ENCODE measurements around the gene ACTBL2.

The ACTBL2 gene

DNA sequence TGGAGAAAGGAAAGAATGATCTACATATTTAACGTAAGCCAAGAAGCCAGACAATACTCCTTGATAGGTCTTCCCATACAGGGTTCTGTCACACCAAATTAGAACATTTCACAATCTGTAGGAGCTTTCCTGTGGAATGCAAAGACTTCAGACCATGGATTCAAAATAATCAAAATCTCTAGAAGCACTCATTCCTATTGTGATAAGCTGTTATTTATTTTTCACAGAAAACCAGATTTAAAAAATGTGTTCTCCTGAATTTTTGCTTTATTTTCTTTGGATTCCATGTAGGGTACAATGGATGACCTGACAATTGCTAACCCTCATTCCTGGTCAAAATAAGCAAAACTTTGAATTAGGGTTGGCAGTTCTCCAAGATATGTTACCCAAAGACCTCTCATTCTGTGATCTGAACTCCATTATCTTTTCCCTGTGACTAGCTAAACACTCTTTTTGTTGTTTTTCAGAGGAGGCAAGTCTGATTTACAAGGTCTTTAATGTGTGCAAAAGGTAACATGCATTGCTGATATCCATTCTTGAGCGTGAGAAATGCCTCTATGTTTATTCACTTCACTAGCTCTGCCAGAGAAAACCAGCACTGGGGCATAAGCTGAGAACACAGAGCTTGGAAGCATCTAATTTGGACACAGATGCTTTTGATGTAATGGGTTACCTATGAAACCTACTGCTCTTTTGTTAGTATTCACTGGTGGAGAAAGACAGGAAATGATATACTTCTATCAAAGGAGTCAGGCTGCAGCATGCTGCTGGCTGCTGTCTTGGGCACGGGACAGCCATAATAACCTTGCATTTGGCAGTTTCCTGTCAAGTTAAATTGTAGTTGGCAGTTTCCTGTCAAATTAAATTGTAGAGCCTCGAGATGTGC lies 31.4 kb downstream of the ACTBL2 start:
- DNase-seq (ENCODE audit: low read depth in 1 of 2, low spot score in 1 of 2) = no peak
- Histone ChIP-seq H3K27me3 (ENCODE audit: insufficient read depth, poor library complexity, severe bottlenecking) (no peaks in the 10 kb centered on the region), H3K27ac (replicated peaks) (no peak overlapping the region), H3K4me3 (replicated peaks; ENCODE audit: insufficient read depth, low read length) (no peak overlapping the region)
- no peak for TF ChIP-seq POLR2AphosphoS5 (IDR thresholded peaks at IDR 0.05; ENCODE audit: low read depth)
- no peak for TF ChIP-seq SPI1 (IDR thresholded peaks at IDR 0.05; ENCODE audit: borderline replicate concordance, low read depth)
- no peak for TF ChIP-seq GABPA (IDR thresholded peaks at IDR 0.05; ENCODE audit: low read depth)
- TF ChIP-seq, protein P1, sequence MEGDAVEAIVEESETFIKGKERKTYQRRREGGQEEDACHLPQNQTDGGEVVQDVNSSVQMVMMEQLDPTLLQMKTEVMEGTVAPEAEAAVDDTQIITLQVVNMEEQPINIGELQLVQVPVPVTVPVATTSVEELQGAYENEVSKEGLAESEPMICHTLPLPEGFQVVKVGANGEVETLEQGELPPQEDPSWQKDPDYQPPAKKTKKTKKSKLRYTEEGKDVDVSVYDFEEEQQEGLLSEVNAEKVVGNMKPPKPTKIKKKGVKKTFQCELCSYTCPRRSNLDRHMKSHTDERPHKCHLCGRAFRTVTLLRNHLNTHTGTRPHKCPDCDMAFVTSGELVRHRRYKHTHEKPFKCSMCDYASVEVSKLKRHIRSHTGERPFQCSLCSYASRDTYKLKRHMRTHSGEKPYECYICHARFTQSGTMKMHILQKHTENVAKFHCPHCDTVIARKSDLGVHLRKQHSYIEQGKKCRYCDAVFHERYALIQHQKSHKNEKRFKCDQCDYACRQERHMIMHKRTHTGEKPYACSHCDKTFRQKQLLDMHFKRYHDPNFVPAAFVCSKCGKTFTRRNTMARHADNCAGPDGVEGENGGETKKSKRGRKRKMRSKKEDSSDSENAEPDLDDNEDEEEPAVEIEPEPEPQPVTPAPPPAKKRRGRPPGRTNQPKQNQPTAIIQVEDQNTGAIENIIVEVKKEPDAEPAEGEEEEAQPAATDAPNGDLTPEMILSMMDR (IDR thresholded peaks at IDR 0.05; ENCODE audit: insufficient read depth, low read length) = no peak
- TF ChIP-seq, protein P2, sequence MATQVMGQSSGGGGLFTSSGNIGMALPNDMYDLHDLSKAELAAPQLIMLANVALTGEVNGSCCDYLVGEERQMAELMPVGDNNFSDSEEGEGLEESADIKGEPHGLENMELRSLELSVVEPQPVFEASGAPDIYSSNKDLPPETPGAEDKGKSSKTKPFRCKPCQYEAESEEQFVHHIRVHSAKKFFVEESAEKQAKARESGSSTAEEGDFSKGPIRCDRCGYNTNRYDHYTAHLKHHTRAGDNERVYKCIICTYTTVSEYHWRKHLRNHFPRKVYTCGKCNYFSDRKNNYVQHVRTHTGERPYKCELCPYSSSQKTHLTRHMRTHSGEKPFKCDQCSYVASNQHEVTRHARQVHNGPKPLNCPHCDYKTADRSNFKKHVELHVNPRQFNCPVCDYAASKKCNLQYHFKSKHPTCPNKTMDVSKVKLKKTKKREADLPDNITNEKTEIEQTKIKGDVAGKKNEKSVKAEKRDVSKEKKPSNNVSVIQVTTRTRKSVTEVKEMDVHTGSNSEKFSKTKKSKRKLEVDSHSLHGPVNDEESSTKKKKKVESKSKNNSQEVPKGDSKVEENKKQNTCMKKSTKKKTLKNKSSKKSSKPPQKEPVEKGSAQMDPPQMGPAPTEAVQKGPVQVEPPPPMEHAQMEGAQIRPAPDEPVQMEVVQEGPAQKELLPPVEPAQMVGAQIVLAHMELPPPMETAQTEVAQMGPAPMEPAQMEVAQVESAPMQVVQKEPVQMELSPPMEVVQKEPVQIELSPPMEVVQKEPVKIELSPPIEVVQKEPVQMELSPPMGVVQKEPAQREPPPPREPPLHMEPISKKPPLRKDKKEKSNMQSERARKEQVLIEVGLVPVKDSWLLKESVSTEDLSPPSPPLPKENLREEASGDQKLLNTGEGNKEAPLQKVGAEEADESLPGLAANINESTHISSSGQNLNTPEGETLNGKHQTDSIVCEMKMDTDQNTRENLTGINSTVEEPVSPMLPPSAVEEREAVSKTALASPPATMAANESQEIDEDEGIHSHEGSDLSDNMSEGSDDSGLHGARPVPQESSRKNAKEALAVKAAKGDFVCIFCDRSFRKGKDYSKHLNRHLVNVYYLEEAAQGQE (IDR thresholded peaks at IDR 0.05; ENCODE audit: insufficient replicate concordance, low read depth) = no peak

DNA sequence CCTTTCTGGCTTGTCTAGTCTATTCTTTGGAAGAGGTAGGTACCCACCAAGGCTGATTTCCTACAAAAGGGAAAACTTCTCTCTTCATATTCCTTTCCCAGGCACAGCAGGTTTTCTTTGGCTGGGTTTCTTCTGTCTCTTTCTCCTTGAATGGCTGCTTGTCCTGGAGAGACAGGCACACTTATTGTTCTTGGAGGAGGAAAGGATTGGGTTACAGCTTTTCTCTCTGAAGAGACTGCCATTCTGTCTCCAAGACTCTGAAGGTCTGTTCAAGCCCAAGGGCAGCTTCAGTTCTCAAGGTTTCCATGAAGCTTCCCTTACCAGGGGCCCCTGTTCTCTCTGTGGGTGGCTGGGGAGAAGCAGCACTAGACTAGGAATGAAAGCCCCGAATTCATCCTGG lies 33.9 kb downstream of the ACTBL2 start:
- no peak for DNase-seq (ENCODE audit: low read depth in 1 of 2, low spot score in 1 of 2)
- Histone ChIP-seq H3K27me3 (ENCODE audit: insufficient read depth, poor library complexity, severe bottlenecking) (no peaks in the 10 kb centered on the region), H3K4me3 (replicated peaks; ENCODE audit: insufficient read depth, low read length) (no peak overlapping the region), H3K27ac (replicated peaks) (no peak overlapping the region)
- TF ChIP-seq GABPA (IDR thresholded peaks at IDR 0.05; ENCODE audit: low read depth) = no peak
- TF ChIP-seq, protein P2 (IDR thresholded peaks at IDR 0.05; ENCODE audit: insufficient replicate concordance, low read depth) = no peak
- no peak for TF ChIP-seq POLR2AphosphoS5 (IDR thresholded peaks at IDR 0.05; ENCODE audit: low read depth)
- TF ChIP-seq, protein P1 (IDR thresholded peaks at IDR 0.05; ENCODE audit: insufficient read depth, low read length) = no peak
- no peak for TF ChIP-seq SPI1 (IDR thresholded peaks at IDR 0.05; ENCODE audit: borderline replicate concordance, low read depth)

DNA sequence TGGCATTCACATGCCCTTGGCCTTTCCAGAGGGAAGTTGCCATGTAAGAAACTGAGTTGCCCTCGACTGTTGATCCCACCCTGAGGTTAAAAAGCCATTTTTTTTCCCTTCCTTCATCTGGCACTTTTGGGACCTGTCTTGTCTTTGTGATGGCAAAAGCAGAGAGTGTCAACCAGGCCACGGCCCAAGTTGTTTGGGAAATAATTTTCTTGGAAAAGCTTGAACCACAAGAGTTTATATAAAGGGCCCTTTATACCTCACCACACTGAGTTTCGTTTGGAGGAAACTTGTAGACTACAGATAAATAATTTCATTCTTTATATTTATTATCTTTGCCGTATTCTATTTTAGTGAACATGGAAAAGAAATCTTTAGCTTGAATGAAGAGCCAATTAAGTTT lies 34.3 kb downstream of the ACTBL2 start:
- H3K27me3 ChIP-seq (ENCODE audit: insufficient read depth, poor library complexity, severe bottlenecking) = no peaks in the 10 kb centered on the region
- no peak for TF ChIP-seq SPI1 (IDR thresholded peaks at IDR 0.05; ENCODE audit: borderline replicate concordance, low read depth)
- TF ChIP-seq, protein P2 (IDR thresholded peaks at IDR 0.05; ENCODE audit: insufficient replicate concordance, low read depth) = no peak
- TF ChIP-seq POLR2AphosphoS5 (IDR thresholded peaks at IDR 0.05; ENCODE audit: low read depth) = no peak
- no peak for TF ChIP-seq GABPA (IDR thresholded peaks at IDR 0.05; ENCODE audit: low read depth)
- H3K4me3 ChIP-seq (replicated peaks; ENCODE audit: insufficient read depth, low read length) = no peak overlapping the region
- no peak overlapping the region for H3K27ac ChIP-seq (replicated peaks)
- DNase-seq (ENCODE audit: low read depth in 1 of 2, low spot score in 1 of 2) = no peak

Data from HL-60 (cell line).